Erythroblast (primary cell): ENCODE results near the gene CCDC192.

Experiments
- GATA1 ChIP-seq: IDR thresholded peaks from 2 replicates; pipeline ENCODE4 v1.6.1; 2011; ENCODE audit warnings: low read depth, mild to moderate bottlenecking, control low read depth, low read length, moderate library complexity
- POLR2A ChIP-seq: IDR thresholded peaks from 2 replicates; pipeline ENCODE4 v1.6.1; 2011; ENCODE audit warnings: mild to moderate bottlenecking, low read length

GRCh38 chr5:127947941-127948340, 244.8 kb downstream of the CCDC192 start:
- TF ChIP-seq POLR2A (no peak), GATA1 (no peak)
